ENCODE data around the gene UNKL.

Gene UNKL

DNA sequence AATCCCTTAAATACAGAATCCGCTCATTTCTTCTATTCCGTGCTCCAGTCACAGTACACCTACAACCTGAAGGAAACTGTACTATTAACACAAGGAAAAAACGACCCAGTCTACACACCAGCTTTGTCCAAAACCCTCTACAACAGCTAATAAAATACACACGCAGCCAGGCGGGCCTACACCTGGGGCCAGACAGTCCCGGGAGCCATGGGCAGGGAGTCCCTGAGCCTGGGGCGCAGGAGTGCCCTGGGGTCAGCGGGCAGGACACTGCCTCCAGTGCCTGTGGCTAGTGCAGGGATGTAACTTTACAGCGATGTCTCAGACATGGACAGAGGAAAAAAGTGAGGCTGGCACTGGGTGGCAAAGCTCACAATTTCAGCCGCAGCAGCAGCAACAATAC, 34.3 kb downstream of the UNKL start:
- Histone ChIP-seq H4K20me1 (ENCODE audit: insufficient read depth, low read length) (no peaks in the 10 kb centered on the region), H3K4me2 (ENCODE audit: low read length) (peak overlapping the region; percentile 92), H3K9ac (ENCODE audit: low read length) (peak overlapping the region; percentile 42), H3K9me2 (ENCODE audit: low read depth, low read length) (no peaks in the 10 kb centered on the region), H3K9me3 (ENCODE audit: low read length) (no peaks in the 10 kb centered on the region), H3K36me3 (ENCODE audit: insufficient read depth, low read length) (peaks cover 16% of the 10 kb centered on the region), H3K4me1 (ENCODE audit: insufficient read depth, low read length, severe bottlenecking) (peaks cover 23% of the 10 kb centered on the region), H3K27me3 (ENCODE audit: insufficient read depth, low read length) (no peaks in the 10 kb centered on the region), H3K79me2 (ENCODE audit: insufficient read depth, low read length) (peaks cover 9% of the 10 kb centered on the region), H3K4me3 (ENCODE audit: low read depth, low read length, poor library complexity, severe bottlenecking) (peak overlapping the region; percentile 86), H2AFZ (ENCODE audit: low read length) (no peak overlapping the region), H3F3A (ENCODE audit: insufficient read depth, low read length) (no peaks in the 10 kb centered on the region), H3K27ac (ENCODE audit: low read depth, low read length, poor library complexity, severe bottlenecking) (no peak overlapping the region)
- TF ChIP-seq, protein P1, sequence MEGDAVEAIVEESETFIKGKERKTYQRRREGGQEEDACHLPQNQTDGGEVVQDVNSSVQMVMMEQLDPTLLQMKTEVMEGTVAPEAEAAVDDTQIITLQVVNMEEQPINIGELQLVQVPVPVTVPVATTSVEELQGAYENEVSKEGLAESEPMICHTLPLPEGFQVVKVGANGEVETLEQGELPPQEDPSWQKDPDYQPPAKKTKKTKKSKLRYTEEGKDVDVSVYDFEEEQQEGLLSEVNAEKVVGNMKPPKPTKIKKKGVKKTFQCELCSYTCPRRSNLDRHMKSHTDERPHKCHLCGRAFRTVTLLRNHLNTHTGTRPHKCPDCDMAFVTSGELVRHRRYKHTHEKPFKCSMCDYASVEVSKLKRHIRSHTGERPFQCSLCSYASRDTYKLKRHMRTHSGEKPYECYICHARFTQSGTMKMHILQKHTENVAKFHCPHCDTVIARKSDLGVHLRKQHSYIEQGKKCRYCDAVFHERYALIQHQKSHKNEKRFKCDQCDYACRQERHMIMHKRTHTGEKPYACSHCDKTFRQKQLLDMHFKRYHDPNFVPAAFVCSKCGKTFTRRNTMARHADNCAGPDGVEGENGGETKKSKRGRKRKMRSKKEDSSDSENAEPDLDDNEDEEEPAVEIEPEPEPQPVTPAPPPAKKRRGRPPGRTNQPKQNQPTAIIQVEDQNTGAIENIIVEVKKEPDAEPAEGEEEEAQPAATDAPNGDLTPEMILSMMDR (IDR thresholded peaks at IDR 0.05; ENCODE audit: low read length): no peak
- TF ChIP-seq EZH2 (IDR thresholded peaks at IDR 0.05; ENCODE audit: borderline replicate concordance, low read length): no peak

DNA sequence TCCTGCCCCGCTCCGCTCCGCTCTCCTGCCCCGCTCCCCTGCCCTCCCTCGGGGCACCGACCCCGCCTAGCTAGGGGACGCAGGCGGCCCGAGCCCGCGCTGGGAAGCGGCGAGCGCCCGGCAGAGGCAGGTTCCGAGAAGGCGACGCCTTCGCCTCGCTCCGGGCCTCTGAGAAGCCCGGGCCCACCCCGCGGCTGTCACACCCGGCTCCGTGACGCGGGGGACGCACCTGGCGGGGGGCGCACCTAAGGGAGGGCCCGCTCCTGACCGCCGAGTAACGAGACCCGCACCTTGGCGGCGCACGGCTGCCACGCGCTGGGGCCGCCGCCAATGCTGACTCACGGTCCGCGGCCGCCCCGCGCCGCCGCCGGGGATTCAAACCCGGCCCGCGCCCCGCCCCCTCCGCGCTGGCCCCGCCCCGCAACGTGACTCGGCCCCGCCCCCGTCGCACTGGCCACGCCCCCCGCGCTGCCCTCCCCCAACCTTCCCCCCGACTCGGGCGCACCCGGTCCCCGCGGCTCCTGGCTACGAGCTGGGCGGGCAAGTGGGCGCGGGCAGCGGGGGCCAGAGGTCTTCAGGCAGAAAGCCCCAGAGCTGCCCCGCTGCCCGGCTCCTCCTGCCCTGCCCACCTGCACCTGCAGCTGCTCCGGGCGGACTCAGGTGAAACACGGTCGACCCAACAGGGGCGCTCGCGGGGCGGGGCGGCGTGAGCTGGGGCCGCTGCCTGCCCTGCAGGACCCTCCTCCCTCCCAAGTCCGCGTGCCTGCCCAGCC, 35.0 kb downstream of the UNKL start:
- peaks cover 23% of the 10 kb centered on the region for H3K4me1 ChIP-seq (ENCODE audit: insufficient read depth, low read length, severe bottlenecking)
- H3K4me3 ChIP-seq (ENCODE audit: low read depth, low read length, poor library complexity, severe bottlenecking): peak overlapping the region; percentile 86
- H3K79me2 ChIP-seq (ENCODE audit: insufficient read depth, low read length): peaks cover 9% of the 10 kb centered on the region
- no peak for TF ChIP-seq EZH2 (IDR thresholded peaks at IDR 0.05; ENCODE audit: borderline replicate concordance, low read length)
- TF ChIP-seq, protein P1 (IDR thresholded peaks at IDR 0.05; ENCODE audit: low read length): peak; percentile 40; the same call in 1 of the 2 replicates
- no peaks in the 10 kb centered on the region for H3K9me2 ChIP-seq (ENCODE audit: low read depth, low read length)
- peak overlapping the region; percentile 92 for H3K4me2 ChIP-seq (ENCODE audit: low read length)
- H3K36me3 ChIP-seq (ENCODE audit: insufficient read depth, low read length): peaks cover 16% of the 10 kb centered on the region
- H3K27ac ChIP-seq (ENCODE audit: low read depth, low read length, poor library complexity, severe bottlenecking): peak overlapping the region; percentile 42
- H4K20me1 ChIP-seq (ENCODE audit: insufficient read depth, low read length): no peaks in the 10 kb centered on the region
- no peaks in the 10 kb centered on the region for H3F3A ChIP-seq (ENCODE audit: insufficient read depth, low read length)
- peak overlapping the region; percentile 96 for H3K9ac ChIP-seq (ENCODE audit: low read length)
- no peak overlapping the region for H2AFZ ChIP-seq (ENCODE audit: low read length)
- no peaks in the 10 kb centered on the region for H3K27me3 ChIP-seq (ENCODE audit: insufficient read depth, low read length)
- no peaks in the 10 kb centered on the region for H3K9me3 ChIP-seq (ENCODE audit: low read length)

DNA sequence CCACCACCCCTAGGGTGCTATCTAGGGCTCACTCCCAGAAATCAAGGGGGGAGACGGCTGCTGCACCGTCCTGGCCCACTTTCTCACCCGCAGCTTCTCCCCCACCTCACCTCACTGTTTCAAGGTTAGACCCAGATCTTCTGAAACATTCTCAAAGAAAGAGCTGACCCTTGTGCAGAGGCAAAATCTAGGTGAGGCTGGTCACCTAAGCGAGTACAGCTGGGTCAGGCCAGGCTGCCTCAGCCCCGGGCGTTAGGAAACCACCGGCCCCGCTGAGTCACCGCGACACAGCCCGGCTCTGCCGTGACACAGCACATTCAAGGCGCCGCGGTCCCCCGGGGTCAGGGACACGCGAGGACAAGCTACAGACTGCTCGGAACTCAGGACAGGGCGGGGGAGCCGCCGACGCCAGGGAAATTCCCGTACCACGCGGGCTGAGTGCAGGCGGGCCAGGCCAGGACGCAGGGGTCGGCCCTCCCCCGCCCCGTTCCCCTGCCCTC, 35.6 kb downstream of the UNKL start:
- TF ChIP-seq, protein P1 (IDR thresholded peaks at IDR 0.05; ENCODE audit: low read length): no peak
- no peak for TF ChIP-seq EZH2 (IDR thresholded peaks at IDR 0.05; ENCODE audit: borderline replicate concordance, low read length)
- H2AFZ ChIP-seq (ENCODE audit: low read length): no peak overlapping the region
- peaks cover 9% of the 10 kb centered on the region for H3K79me2 ChIP-seq (ENCODE audit: insufficient read depth, low read length)
- peaks cover 23% of the 10 kb centered on the region for H3K4me1 ChIP-seq (ENCODE audit: insufficient read depth, low read length, severe bottlenecking)
- no peaks in the 10 kb centered on the region for H3F3A ChIP-seq (ENCODE audit: insufficient read depth, low read length)
- peak overlapping the region; percentile 86 for H3K4me3 ChIP-seq (ENCODE audit: low read depth, low read length, poor library complexity, severe bottlenecking)
- peaks cover 16% of the 10 kb centered on the region for H3K36me3 ChIP-seq (ENCODE audit: insufficient read depth, low read length)
- H3K27me3 ChIP-seq (ENCODE audit: insufficient read depth, low read length): no peaks in the 10 kb centered on the region
- peak overlapping the region; percentile 92 for H3K4me2 ChIP-seq (ENCODE audit: low read length)
- peak overlapping the region; percentile 42 for H3K27ac ChIP-seq (ENCODE audit: low read depth, low read length, poor library complexity, severe bottlenecking)
- H4K20me1 ChIP-seq (ENCODE audit: insufficient read depth, low read length): no peaks in the 10 kb centered on the region
- peak overlapping the region; percentile 96 for H3K9ac ChIP-seq (ENCODE audit: low read length)
- no peaks in the 10 kb centered on the region for H3K9me2 ChIP-seq (ENCODE audit: low read depth, low read length)
- no peaks in the 10 kb centered on the region for H3K9me3 ChIP-seq (ENCODE audit: low read length)

Measured in OCI-LY1 (cell line).